HG02938 (cell line): ENCODE measurements around the gene HOXD11.

Experiments used
- ATAC-seq: cut with Tn5 transposase; IDR thresholded peaks from one replicate; pipeline ENCODE4 v1.9.1; 2021; ENCODE audit warnings: mild to moderate bottlenecking, moderate library complexity; ENCODE audit not compliant: unreplicated experiment

HOXD11 gene

DNA sequence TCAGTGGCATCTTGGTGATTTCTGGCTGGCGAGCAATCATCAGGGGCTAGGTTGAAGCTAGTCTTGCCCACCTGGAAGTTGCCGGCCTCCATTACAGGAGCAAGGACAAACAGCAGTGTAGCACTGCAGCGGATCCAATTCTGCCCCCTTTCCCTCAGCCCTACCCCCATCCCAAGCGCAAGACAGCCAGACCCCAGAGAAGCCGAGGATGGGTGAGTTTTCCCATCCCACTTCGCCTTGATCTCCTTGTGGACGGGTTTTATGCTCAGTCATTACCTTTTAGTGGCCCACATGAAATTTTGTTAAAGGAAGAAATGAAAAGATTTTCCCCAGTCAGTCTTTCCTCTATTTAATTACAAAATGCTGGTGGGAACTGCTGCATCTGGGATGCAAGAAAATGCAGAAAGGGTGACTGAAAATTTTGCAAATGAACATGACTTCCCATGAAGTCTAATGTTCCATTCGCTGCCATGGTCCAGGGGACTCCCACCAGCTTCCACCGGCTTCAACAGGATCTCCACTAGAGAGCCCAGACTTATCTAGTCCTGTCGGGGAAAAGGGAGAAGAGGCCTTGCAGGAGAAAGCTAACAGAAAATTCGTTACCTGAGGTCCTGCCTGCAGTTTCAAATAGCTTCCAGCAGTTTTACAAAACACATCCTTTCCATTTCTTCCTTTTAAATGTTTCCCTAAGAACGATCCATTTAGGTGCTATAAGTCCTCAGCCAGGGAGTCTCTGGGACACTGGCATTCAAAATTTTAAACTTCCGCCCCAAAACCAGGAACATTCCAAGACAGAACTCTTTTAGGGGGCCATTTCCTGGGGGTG is 13.5 kb downstream of the HOXD11 start:
- ATAC-seq: no peak

DNA sequence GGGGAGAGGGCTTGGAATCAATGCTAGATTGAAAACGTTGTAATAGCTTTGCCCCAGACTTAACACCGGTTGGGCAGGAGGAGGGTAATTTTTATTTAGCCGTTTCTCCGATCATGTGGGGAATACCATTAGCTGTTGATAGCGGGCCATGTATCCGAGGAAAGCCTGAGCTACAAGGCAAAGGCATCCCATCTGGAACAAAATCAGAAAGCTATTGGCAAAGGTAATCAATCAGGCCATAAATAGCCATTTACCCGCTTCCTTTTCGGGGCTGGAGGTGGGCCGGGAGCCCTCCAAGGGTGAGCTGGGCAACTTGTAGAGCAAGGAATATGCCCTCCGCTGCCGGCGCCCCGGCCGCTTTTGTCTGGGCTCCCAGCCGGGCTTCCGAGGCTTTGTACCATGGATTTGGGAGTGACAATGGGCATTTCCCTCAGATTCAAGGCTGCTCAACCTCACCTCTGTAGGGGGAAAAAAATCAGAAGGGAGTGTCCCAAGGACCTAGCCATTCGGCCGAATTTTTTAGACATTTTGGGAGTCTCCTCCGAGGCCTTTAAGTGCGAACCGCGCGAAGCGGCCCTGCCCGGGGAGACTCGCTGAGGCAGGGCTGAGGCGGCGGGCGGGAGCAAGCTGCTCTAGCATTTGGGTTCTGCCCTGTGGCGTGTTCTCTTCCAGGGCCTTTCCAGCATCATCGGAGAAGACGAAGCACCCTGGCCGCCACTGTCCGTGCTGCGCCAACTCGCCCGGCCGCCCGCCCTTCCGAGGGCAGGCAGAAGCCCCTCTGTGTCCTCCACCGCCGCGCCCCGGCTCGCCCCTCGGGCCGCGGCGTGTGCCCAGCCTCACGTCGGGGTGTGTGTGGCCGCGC is 14.3 kb downstream of the HOXD11 start:
- no peak for ATAC-seq

DNA sequence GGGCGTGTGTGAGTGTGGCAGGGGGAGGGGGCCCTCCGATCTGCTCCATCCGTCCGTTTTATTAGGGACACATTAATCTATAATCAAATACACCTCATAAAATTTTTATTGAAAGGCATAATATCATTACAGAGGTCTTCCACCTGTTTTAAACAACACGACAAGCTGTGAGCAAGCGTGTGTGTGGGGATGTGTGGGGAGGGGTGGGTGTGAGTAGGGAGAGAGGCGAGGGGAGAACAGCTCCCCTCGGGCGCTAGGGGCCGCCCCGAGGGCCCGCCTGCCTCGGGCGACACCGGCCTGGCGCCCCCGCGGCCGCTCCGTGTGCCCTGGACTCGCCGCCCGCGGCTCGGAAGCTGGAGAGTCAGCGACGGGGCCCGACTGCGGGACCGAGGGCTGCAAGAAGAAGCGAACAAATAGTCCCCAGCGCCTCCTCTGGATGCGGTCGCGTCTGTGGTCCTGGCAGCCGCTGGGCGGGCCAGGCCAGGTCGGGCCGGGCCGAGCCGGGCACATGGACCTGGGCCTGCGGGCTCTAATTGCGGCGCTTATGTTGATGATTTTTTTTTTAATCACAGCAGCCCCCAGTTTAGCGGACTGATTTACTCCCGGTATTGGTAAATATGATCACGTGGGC is 15.1 kb downstream of the HOXD11 start:
- ATAC-seq: no peak

DNA sequence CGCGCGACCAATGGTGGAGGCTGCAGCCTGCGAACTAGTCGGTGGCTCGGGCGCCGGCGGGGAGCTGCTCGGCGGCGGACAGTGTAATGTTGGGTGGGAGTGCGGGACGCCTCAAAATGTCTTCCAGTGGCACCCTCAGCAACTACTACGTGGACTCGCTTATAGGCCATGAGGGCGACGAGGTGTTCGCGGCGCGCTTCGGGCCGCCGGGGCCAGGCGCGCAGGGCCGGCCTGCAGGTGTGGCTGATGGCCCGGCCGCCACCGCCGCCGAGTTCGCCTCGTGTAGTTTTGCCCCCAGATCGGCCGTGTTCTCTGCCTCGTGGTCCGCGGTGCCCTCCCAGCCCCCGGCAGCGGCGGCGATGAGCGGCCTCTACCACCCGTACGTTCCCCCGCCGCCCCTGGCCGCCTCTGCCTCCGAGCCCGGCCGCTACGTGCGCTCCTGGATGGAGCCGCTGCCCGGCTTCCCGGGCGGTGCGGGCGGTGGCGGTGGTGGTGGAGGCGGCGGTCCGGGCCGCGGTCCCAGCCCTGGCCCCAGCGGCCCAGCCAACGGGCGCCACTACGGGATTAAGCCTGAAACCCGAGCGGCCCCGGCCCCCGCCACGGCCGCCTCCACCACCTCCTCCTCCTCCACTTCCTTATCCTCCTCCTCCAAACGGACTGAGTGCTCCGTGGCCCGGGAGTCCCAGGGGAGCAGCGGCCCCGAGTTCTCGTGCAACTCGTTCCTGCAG is 15.8 kb downstream of the HOXD11 start, which contains the start of gene HOXD9:
TSS of gene HOXD9 (plus strand) at position 37 of the 728 bp plus-strand sequence. CDS start at position 87, 50 bp downstream.
- no peak for ATAC-seq

DNA sequence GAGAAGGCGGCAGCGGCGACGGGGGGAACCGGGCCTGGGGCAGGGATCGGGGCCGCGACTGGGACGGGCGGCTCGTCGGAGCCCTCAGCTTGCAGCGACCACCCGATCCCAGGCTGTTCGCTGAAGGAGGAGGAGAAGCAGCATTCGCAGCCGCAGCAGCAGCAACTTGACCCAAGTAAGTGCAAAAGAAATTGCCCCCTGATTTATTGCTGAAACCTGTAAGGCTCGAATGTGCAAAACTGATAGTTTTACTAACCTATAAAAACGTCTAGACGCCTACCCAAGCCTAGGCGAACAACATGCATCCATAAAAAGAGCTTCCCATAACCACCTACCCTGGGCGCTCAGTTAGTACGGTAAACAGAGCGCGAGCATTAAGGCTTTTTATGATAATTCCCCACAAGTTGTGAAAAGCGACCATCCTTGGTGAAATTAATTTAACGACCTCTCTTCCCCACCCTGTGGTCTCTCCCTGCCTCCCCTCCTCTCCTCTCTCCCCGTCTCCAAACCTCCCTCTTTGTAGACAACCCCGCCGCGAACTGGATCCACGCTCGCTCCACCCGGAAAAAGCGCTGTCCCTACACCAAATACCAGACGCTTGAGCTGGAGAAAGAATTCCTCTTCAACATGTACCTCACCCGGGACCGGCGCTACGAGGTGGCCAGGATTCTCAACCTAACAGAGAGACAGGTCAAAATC is 16.5 kb downstream of the HOXD11 start:
- ATAC-seq: no peak

DNA sequence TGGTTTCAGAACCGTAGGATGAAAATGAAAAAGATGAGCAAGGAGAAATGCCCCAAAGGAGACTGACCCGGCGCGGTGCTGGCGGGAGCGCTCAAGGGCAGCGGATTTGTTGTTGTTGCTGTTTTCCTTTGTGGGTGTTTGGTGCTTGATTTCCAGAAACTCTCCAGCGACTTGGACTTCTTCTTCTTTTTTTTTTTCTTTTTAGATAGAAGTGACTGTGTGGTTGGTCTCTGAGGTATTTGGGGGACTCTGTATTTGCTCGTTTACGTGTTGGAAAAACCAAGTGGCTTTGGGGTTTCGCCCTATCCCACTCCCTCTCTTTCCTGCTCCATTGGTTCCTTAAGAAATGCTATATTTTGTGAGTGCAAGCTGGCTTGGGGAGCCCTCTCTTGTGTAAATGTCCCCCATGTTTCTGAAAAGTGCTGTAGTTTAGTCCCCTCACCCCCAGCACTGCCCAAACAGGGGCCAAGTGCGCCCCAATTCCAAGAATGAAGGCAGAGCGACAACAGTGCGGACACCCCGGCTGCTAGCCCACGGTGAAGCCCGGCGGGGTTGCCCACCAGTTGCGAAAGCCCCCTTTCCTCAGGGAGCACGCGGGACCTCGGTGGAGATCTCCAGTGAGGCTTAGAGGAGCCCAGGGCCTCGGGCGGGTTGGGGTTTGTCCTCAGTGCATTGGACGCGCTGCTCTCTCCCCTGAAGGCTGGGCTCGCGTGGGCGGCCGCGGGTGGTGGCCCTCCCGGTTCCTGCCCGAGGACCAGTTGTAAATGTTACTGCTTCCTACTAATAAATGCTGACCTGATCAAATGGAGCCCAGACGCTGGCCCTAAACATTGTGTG is 17.2 kb downstream of the HOXD11 start:
- no peak for ATAC-seq

DNA sequence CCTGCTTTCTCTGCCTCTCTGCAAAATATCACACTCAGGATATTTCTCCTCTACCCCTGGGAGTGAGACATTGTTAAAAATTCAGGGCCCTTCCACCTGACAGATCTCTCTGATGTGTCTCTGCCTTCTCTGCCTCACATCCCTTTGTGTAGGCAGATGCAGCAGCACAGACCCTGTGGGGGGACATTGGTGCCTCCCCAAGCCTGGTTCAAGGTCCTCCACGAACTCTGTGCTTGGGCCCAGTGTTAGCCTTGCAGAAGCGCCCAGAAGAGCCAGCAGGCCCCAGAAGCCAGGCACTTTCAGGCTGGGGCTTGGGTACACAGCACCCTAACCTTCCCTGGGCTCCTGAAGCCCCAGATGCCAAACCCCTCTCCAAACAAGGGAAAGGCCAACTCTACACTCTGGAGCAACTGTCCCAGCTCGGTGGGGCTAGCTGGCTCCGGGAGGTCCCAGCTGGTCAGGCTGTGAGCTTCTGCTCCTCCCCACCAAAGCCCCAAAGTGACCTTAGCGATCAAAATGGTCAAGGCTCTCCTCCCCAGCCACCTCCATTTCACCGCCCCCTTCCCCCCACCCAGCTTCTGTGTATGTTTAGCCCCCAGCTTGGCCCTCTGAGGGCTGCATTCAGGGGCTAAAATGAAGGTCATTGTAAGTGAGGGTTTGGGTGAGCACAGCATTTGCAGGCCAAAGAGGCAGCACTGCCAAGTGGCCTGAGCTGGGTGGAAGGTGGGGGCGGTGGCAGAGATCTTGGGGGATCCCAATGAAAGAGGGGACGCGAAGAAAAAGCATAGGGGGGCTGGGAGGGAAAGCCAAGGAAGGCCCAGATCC is 18.1 kb downstream of the HOXD11 start:
- no peak for ATAC-seq

DNA sequence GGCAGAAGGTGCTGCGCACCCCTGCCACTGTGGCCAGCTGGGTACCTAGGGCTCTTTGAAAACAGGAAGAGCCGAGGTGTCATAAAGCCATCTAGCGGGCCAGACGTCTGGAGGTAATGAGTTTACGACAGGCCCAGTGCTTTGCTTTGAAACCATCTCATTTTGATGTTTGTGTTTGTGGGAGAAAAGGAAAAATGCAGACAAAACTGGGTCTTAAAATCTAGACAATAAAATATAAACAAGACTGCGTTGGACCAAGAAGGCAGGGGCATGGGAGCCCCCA is 18.6 kb downstream of the HOXD11 start:
- ATAC-seq: no peak

DNA sequence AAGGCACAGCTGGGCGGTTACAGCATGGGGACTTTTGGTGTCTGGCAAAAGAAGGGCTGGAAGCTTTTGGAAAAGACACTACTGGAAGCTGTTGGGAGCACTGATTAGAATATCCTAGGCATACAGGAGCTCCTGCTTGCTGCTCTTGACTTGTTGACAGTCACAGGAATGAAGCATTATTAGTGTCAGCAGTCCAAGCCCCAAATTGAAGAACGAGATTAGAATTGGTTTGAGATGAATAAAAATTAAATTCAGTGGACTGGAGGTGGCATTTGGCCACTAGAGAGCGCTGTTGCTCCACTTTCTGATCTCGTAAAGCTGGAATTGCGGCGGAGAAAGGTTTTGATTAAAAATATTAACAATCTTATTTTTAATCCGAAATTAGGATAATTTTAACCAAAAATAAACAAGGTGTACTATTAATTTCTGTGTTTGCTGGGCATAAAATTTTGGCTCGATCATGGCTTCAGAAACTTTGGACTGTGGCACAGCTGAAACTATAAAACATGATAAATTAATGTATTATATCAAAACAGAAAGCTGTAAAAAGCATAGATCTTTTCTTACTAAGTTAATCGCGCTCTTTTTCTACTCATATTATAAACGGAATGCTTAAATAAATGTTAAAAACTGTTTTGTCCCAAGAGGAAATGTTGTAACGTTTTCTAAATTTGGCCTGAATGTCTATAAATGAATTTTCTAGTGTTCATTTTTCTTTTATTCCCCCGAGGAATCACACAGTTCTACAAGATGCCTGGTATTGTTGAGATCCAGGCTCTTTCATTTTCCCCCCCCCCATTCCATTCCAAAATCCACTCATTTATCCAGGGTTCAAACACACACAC is 20.1 kb downstream of the HOXD11 start:
- no peak for ATAC-seq

DNA sequence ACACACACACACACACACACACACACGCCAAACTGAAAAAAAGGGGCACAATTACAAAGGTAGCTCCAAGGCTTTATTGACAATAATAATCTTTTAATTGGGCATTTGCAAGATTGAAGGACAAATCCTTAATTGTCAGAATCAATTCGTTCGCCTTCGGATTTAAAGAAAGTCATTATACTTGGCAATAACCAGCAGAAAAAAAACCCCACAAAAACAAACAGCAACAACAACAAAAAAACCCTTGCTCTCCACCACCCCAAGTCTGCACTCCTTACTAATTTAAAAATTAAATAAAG is 20.6 kb downstream of the HOXD11 start:
- no peak for ATAC-seq

DNA sequence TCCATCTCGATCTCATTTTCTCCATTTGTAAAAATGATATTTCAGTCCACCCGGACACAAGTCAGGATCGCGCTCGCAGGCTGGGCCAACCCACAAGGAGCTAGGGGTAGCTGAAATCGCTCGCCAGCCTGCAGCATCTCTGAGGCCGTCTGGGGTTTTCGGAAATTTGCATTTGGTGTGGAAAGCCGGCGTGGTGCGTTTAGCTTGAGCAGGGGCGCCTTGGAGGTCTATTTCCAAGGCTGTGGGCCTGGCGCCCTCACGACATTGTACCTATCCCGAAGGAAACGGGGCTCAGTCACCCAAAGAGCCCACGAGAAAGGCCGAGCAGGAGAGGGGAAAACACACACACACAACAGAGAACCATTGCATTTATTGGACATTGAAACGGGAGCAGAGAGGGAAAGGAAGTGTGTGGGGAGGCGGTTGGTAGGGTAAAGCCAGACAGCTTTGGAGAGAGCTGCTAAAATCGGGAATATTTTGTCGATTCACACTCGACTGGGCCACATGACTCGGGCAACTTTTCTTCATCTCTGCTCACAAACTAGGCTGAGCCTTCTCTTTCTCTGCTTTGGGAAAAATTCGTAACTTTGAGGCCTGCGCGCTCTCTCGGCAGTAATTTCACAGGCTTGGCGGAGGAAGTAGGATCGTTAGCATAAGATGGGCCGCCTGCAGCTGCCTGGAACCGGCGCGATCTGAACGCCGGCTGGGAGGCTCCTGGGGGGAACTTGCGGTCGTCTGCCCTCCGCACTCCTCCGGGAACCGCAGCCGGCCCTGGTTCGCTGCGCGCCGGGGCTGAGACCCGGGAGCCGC is 21.3 kb downstream of the HOXD11 start:
- ATAC-seq: no peak

DNA sequence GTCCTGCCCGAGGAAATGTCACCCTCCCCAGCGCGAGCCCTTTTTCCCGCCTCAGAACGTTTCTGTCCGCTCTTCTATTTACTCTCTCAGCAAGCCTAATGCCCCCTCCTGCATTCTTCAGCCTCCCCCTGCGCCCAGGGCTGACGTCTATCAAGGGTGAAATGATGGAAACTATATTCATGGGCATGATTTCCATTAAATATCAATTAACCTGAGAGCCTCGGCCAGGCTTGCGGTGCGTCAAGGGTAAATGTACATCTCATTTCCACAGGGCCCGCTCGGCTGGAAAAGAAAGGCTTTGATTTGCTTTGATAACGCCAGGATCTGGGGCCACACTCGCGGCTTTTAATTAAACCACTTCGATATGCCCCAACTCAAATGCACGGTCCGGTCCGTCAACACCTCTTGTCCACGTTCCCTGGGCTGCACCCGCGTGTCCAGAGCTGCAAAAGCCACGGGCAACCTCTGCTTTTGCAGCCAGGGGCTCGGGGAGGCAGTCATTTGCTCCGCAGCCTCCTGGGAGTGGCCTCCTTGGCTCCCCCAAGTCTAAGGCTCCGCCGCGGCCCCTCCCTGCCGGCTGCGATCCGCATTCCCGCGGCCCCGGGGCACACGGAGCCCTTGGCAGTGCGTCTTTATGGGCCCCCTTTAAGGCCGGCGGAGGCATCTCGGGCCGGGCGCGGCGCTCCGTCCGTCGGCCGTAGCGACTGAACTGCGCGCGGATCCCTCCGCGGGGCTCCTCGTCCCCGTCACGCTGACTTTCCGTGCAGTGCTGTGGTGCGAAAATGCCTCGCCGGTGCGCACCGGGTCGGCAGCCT is 22.1 kb downstream of the HOXD11 start, which contains the start of gene HOXD8:
TSS of gene HOXD8 (plus strand) at position 724 of the 815 bp plus-strand sequence. CDS start 662 bp downstream, outside the sequence.
- no peak for ATAC-seq

DNA sequence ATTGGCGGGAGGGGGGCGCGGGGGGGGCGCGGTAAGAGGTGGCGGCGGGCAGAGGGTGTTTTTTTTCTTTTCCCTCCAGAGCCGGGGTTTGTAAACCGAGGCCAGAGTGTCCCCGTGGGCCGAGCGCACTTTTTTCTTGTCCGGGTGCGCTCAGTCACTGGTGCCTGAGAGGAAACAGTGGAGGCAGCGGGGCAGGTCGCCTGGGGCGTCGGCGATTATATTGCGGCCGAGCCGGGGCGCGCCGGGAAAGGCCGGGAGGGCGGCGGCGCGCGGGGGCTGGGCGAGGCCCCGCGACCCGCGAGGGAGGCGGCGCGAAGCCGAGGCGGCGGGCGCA is 22.7 kb downstream of the HOXD11 start:
- ATAC-seq: no peak

DNA sequence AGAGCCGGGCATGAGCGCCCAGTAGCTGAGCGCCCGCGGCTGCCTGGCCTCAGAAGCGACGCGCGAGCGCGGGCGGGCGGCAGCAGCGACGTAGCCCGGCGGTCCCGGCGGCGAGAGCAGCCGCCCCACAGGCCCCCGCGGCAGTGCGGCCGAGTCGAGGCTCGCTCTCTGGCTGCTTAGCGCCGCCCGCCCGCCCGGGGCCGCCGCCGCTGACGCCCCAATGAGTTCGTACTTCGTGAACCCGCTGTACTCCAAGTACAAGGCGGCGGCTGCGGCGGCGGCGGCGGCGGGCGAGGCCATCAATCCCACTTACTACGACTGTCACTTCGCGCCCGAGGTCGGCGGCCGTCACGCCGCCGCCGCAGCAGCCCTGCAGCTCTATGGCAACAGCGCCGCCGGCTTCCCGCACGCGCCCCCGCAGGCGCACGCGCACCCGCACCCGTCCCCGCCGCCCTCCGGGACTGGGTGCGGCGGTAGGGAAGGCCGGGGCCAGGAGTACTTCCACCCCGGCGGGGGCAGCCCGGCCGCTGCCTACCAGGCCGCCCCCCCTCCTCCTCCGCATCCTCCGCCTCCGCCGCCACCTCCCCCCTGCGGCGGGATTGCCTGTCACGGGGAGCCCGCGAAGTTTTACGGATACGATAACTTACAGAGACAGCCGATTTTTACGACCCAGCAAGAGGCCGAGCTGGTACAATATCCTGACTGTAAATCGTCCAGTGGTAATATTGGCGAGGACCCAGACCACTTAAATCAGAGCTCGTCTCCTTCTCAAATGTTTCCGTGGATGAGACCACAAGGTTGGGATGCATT is 23.3 kb downstream of the HOXD11 start:
- no peak for ATAC-seq
